CD4-positive, alpha-beta T cell treated with Interleukin-17A for 1 hour (primary cell): Measurements from ENCODE around the gene BIVM.
A peak's percentile ranks its signal among the peaks of the same experiment; 100 is the strongest.
"Not testable (repeated sequence)": the region's sequence is repeated elsewhere in the genome, so short reads cannot be mapped to it uniquely, and the experiment has no call there.

Experiments used
- DNase-seq: peaks from one replicate; pipeline ENCODE4 v3.0.0-alpha.2; 2020

Gene BIVM, protein sequence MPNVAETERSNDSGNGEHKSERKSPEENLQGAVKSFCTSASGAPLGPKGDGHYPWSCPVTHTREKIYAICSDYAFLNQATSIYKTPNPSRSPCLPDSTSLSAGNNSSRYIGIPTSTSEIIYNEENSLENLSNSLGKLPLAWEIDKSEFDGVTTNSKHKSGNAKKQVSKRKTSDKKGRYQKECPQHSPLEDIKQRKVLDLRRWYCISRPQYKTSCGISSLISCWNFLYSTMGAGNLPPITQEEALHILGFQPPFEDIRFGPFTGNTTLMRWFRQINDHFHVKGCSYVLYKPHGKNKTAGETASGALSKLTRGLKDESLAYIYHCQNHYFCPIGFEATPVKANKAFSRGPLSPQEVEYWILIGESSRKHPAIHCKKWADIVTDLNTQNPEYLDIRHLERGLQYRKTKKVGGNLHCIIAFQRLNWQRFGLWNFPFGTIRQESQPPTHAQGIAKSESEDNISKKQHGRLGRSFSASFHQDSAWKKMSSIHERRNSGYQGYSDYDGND

DNA sequence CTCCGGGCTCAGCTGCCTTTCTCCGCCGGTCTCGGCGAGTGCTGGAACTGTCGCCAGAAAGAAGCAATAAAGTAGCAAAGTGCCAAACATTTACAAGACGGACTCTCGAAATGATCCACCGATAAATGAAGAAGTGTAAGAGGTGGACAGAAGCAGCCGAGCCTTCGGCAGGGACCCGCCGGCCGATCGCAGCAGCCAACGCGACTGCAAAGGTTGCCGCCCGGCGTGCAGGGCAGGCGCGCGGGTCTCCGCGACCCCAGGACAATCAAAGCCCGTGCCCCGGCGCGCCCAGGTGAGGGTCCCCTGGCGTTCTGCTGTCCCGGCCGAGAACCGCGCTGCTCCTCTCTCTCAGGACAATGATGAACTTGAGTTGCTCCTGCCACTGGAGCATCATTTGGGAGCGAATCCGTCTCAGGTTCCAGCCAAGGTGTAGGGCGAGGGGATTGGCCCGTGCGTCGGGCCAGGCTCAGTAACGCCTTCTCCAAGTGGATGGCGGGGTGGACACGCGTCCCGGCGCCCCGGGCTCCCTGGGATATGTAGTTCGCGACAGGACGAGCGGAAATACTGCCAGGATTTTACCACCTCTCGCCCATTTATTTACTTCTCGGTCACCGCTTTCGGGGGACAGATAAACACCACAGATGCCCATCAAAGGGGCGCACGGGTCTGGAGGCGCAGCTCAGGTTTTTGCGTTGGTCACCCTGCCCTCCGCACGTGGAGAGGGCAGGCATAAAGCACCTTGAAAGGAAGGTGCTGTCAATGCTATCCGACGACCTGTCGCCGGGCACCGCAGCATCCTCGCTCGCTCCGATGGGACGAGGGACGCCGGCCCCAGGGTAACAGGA lies at the start of gene BIVM, which contains the start of gene POGLUT2:
Gene BIVM, plus strand, starts transcription at position 539 of the 845 bp plus-strand sequence. CDS start 8,149 bp downstream, outside the sequence.
Gene POGLUT2, minus strand, starts transcription at position 396 of the 845 bp plus-strand sequence. Its CDS starts 306 bp downstream, at position 90.
- DNase-seq: peak; percentile 79

- DNase-seq: no peak
These were observed 47.0 kb upstream of the BIVM start for GRCh38 chr13:102751886-102752285.

- no peak for DNase-seq
These were observed 41.9 kb upstream of the BIVM start for GRCh38 chr13:102757006-102757405.

DNA sequence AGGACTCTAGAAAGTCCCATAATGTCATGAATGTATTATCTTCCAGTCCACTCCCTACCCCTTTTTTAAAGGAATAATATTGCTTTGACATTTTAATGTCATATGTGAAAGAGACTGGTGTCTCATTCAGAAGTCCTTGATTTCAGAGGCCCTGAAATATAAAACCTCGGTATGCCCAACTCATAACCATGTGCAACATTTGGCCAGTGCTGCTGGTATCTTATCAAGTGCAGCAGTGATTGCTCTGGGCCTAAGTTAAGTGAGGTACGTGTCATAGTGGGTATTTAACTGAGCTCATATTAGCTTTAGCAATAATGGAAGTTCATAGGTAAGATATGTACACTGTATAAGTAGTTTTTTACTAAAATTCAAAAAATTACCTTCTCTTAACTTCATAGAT lies 40.1 kb upstream of the BIVM start:
- DNase-seq: no peak

DNA sequence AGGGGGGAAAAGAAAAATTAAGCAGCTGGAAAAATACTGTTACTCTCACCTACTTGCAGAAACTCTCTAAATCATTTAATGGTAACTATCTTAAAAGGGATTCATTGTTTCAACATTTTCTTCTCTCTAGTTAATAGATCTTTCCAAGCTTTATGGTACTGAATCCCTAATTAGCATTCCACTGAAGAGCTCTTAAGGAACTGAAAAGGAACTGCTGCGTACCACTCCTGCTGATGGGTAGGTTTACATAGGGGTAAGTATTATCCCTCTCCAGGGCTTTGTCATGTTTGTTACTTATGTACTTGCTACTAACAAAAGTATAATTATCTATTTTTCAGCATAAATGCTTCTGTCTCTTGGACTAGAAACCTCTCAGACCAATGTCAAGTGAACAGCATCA lies 37.8 kb upstream of the BIVM start:
- DNase-seq: no peak

DNA sequence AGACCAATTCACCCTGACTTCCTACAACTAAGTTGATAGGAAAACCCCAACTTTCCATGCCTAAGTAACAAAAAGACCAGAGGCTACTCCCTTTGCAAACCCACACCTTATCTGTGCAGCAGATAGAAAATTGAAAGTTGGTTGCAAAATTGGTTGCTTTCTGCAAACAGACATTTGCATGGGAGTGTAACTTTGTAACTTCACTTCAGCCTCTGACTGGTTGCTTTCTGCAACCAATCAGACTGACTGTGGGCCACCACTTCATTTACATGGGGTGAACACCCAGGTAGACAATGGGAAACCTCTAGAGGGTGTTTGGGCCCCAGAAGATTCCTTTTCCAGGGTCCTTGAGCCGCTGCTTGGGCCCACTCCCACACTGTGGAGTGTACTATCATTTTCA lies 35.2 kb upstream of the BIVM start:
- no peak for DNase-seq

GRCh38 chr13:102768909-102769308 lies 30.0 kb upstream of the BIVM start:
- no peak for DNase-seq

DNA sequence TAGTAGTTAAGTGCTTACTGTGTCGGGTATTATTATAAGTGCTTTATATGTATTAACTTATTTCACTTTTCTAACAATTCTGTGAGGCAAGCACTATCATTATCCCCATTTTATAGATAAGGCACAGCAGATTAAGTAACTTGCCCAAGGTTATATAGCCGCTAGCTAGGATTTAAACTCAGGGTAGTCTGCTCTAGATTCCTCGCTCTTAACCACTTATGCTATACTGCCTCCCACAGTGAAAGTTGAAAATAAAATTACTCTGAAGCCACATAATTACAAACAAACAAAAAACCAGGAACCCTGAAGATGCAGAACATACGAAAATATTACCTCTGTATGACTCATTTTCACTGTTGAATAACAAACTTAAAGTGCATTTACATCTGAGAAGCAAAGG lies 29.2 kb upstream of the BIVM start:
- DNase-seq: no peak

- no peak for DNase-seq
These were observed 28.5 kb upstream of the BIVM start for GRCh38 chr13:102770435-102770834.

DNA sequence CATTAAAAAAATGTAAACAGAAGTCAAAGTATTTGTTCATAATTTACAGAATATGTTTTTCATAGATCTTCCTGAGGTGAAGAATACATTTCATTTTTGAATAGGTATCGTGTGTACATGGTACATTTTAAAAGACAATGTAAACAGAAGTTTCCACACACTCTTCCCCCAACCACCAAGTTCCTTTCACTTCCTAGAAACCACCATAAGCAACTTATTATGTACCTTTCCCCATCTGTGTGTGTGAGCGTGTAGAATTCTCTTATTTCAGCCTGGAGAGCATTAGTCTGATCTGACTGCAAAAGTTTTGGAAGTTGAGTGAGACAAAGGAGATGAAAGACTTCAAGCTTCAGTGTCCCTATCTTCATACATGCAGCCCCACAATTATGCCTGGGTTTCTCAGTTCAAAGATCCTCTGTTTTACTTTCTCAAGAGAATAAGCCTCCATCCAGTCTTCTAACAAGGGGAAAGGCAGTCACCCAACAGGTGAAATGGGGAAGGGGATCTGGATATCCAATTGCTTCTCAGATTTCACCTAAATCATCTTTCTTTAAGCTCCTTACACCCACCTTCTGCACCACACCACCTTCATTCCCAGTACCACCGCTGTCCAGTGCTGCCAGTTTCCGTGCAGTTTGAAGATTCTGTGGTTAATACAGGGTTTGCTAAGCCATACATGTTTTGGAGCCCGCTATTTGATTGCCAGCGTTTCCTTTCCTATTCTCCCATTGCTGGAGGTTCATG lies 27.4 kb upstream of the BIVM start:
- DNase-seq: no peak

DNA sequence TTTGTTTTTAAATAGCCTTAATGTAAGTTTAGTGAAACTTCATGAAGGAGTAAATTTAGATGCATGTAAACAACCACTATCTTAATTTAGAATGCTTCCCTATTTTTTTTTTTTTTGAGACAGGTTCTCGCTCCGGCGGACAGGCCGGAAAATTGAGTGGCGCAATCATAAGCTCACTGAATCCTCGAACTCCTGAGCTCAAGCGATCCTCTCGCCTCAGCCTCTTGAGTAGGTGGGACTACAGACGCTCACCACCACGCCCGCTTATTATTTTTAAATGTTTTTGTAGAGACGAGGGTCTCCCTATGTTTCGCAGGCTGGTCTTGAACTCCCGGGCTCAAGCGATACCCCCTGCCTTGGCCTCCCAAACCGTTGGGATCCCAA lies 26.9 kb upstream of the BIVM start:
- DNase-seq: no peak

GRCh38 chr13:102773441-102774213 lies 25.3 kb upstream of the BIVM start, which contains the start of gene TEX30:
TEX30 (minus strand) TSS chr13:102773786; CDS start chr13:102770026, 3,760 bp downstream.
- DNase-seq: peak; percentile 89

- no peak for DNase-seq
These were observed 24.7 kb upstream of the BIVM start for GRCh38 chr13:102774214-102774568.

- DNase-seq: no peak
These were observed 24.1 kb upstream of the BIVM start for GRCh38 chr13:102774591-102775520.

GRCh38 chr13:102776271-102776670 lies 22.6 kb upstream of the BIVM start:
- no peak for DNase-seq

DNA sequence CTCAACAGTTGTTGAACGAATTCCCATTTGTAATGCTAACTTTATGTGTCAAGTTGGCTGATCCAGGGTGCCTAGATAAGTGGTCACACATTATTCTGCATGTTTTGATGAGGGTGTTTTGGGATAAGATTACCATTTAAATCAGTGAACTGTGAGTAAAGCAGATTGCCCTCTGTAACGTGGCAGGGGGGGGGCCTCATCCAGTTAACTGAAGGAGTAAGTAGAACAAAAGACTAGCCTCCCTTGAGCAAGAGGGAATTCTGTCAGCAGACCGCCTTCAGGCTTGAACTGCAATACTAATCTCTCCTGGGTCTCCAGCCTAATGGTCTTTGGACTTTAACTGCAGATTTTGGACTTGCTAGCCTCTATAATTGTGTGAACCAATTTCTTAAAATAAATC lies 21.2 kb upstream of the BIVM start:
- no peak for DNase-seq

DNA sequence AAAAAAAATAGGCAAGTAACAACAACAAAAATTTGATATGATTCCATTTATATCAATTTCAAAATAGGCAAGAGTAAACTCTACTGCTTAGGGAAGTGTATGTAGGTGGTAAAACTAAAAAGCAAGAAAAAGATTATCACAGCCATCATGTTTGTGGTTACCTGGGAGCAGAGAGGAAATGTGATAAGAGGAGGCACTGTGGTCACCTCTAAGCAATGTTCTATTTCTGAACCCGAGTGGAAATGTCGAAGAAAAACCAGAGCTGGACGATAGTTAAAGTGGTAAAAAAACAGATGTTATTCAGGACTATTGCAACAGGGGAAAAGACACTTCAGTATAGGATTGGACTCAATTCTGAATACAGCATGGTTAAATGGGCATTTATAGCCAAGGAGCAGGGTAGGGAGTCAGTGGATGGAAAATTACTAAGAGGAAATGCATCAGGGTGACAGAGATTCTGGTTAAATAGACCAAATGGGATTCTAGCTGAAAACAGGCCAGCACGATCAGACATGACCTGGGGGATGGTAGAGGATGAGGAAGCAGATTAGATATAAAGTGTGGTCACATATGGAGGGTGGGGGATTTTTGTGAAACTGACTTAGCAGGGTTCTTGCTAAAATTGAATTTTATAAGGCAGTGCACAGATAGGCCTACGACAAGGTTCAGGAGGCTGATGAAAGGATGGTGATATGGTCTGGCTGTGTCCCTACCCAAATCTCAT lies 19.3 kb upstream of the BIVM start:
- DNase-seq: peak; percentile 58

- DNase-seq: not testable (repeated sequence)
These were observed 18.3 kb upstream of the BIVM start for GRCh38 chr13:102780656-102781055.

DNA sequence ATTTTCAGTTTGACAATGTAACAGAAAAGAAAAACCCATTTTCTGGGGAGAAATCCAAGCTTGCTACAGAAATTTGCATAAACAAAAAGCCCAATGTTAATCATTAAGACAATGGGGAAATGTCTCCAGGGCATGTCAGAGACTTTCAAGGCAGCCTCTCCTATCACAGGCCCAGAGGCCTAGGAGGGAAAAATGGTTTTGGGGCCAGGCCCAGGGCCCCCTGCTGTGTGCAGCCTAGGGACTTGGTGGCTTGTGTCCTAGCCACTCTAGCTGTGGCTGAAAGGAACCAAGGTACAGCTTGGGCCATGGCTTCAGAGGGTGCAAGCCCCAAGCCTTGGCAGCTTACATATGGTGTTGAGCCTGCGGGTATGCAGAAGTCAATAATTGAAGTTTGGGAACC lies 17.3 kb upstream of the BIVM start:
- DNase-seq: no peak

DNA sequence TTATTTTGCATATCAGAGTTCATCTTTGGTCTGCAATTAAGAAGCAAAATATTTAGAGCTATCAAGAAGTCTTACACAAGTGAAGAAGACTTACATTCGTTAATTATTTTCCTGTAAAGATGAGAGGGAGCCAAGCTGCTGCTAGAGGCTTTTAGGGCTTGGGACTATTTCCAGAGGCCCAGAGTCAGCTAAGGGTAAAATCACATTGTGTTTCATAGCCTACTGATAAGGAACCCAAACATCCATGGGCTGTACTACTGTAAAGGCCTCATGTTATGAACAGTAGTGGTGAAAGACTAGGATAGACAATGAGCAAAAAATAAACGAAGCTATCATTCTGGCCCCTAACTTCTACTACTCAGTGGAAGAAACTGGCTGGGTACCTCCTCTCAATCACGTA lies 14.4 kb upstream of the BIVM start:
- DNase-seq: no peak
